ENCODE data around the gene PARD6G. TPM values are rescaled to one million over a fixed set of nuclear protein-coding genes. Genes with fewer than 3 reads are reported as not detected.

The PARD6G gene
- total RNA-seq, 1 donor from 2014 or later: 28.3 TPM

GRCh38 chr18:80108121-80108536 lies 139.2 kb downstream of the PARD6G start:
- TF ChIP-seq CTCF (conservative IDR thresholded peaks at IDR 0.05): no peak
- H3K4me1 Mint-ChIP-seq: peaks cover 33% of the 10 kb centered on the region
- H3K27ac Mint-ChIP-seq (ENCODE audit: unreplicated experiment): no peak overlapping the region
- peaks cover 3% of the 10 kb centered on the region for H3K9me3 Mint-ChIP-seq
- peaks cover 3% of the 10 kb centered on the region for H3K36me3 Mint-ChIP-seq (ENCODE audit: low read depth)
- peak overlapping the region; percentile 88 for H3K4me3 Mint-ChIP-seq
- no peak for DNase-seq (ENCODE audit: low read depth, low spot score)
- H3K27me3 Mint-ChIP-seq (ENCODE audit: low read depth): no peaks in the 10 kb centered on the region

GRCh38 chr18:80107426-80107825 lies 139.9 kb downstream of the PARD6G start:
- Mint-ChIP-seq H3K9me3 (peaks cover 3% of the 10 kb centered on the region), H3K36me3 (ENCODE audit: low read depth) (peaks cover 3% of the 10 kb centered on the region), H3K27ac (ENCODE audit: unreplicated experiment) (no peak overlapping the region), H3K27me3 (ENCODE audit: low read depth) (no peaks in the 10 kb centered on the region), H3K4me3 (peak overlapping the region; percentile 88), H3K4me1 (peaks cover 26% of the 10 kb centered on the region)
- no peak for DNase-seq (ENCODE audit: low read depth, low spot score)
- TF ChIP-seq CTCF (conservative IDR thresholded peaks at IDR 0.05): no peak

Other genes starting within 250 kb of the PARD6G start
- 47.0 and 50.7 TPM in 2 replicates for gene RBFA, start 213.1 kb downstream of the PARD6G start, total RNA-seq
- 42.6 and 44.0 TPM in 2 replicates for gene ADNP2, start 138.3 kb downstream of the PARD6G start, total RNA-seq